Activated T-helper 1 cell treated with anti-CD3 and anti-CD28 coated beads, Interleukin-12 subunit alpha, Interleukin-12 subunit beta, Interleukin-2, Interleukin-4 antibody, amounts not matched to agents 30 ng/mL and 10 ng/mL and 1 ng/mL, durations not matched to agents 14 hours and 24 hours and 36 hours (primary cell): ENCODE results near the gene SYTL3. TPM values are rescaled to one million over a fixed set of nuclear protein-coding genes. Genes with fewer than 3 reads are reported as not detected.

Experiments
- DNase-seq: peaks from one replicate; pipeline ENCODE4 v3.0.0; 2021; ENCODE audit warnings: low spot score
- H3K27ac Mint-ChIP-seq: one replicate; pipeline ENCODE4 v1.8.0; 2021; ENCODE audit warnings: mild to moderate bottlenecking, mixed read lengths
- H3K27me3 Mint-ChIP-seq: one replicate; pipeline ENCODE4 v1.8.0; 2022; ENCODE audit warnings: mild to moderate bottlenecking, moderate library complexity, mixed read lengths; ENCODE audit not compliant: insufficient read depth
- H3K36me3 Mint-ChIP-seq: one replicate; pipeline ENCODE4 v1.8.0; 2021; ENCODE audit warnings: low read depth, mixed read lengths
- H3K4me1 Mint-ChIP-seq: one replicate; pipeline ENCODE4 v1.8.0; 2021; ENCODE audit warnings: low read depth, mixed read lengths
- H3K4me3 Mint-ChIP-seq: one replicate; pipeline ENCODE4 v1.8.0; 2021; ENCODE audit warnings: mild to moderate bottlenecking, moderate library complexity, mixed read lengths
- H3K9me3 Mint-ChIP-seq: one replicate; pipeline ENCODE4 v1.8.0; 2021; ENCODE audit warnings: mixed read lengths
- intact Hi-C: fragments of 100-400 bp; cut with micrococcal nuclease; formaldehyde crosslinking; loops from one replicate; pipeline ENCODE4 v1.15.1; 2024
- total RNA-seq: library from RNA; stranded (reverse); gene quantifications from 2 replicates; pipeline ENCODE4 v1.2.3, GENCODE V29; 2022

The SYTL3 gene
- total RNA-seq, 1 donor from 2014 or later = 123 TPM

DNA sequence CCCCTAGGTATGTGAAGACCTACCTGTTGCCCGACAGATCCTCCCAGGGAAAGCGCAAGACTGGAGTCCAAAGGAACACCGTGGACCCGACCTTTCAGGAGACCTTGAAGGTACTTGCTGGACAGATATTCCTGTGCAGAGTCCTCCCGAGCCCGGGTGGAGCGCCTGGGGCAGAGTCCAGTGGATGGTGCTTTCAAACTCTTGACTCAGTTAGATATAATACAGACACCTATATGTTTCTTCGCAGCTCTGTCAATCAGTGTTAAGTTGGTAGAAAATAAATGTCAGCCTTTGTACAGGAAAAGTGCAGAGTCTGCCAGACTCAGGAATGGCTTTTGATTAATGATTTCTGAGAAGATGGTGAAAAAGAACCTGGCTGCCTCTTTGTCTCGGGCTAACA, 102.1 kb downstream of the SYTL3 start:
- Mint-ChIP-seq H3K36me3 (peaks cover 34% of the 10 kb centered on the region), H3K27me3 (no peaks in the 10 kb centered on the region), H3K4me3 (no peak overlapping the region), H3K4me1 (no peaks in the 10 kb centered on the region), H3K27ac (no peak overlapping the region), H3K9me3 (no peaks in the 10 kb centered on the region)
- no peak for DNase-seq
- intact Hi-C loops = no loop called here

DNA sequence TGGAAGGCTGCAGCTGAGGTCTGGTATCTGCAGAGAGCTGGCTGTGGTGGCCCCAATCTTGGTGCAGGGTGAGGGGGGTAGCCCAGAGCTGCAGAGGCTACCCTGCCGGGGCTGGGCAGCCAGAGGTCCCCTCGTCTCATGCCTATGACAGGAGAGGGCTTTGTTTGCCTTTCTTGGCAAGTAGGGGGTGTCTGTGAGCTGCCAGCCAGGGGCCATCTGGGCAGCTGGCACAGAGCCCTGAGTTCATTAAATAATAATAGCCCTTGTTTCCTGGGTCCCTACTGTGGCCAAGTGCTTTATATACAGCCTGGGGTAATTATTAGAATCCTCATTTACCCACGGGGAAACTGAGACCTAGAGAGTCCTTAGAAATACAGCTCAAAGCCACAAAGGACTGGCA, 102.8 kb downstream of the SYTL3 start:
- H3K36me3 Mint-ChIP-seq = peaks cover 40% of the 10 kb centered on the region
- H3K27me3 Mint-ChIP-seq = no peaks in the 10 kb centered on the region
- intact Hi-C loops = no loop called here
- H3K4me3 Mint-ChIP-seq = no peak overlapping the region
- H3K27ac Mint-ChIP-seq = no peak overlapping the region
- no peak for DNase-seq
- H3K9me3 Mint-ChIP-seq = no peaks in the 10 kb centered on the region
- H3K4me1 Mint-ChIP-seq = no peaks in the 10 kb centered on the region

DNA sequence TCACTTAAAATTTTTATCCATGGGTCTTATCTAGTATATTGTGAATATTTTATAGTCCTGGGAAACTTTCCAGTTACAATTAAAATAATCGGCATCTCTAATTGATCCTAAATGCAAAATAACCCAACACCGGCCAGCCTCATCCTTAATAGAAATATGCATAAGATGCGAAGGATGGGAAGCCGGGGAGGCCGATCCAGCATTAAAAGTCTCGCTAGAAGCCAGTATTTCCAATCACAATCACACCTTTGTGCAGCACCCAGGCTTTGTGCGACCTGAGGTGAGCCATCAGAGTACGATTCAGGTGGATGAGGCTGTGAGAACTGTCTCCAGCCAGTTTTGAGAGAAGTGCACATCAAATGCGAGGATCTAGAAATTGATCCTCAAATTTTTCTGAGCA, 104.0 kb downstream of the SYTL3 start:
- no peaks in the 10 kb centered on the region for H3K9me3 Mint-ChIP-seq
- DNase-seq = no peak
- no peaks in the 10 kb centered on the region for H3K27me3 Mint-ChIP-seq
- H3K27ac Mint-ChIP-seq = no peak overlapping the region
- intact Hi-C loops = no loop called here
- H3K4me3 Mint-ChIP-seq = no peak overlapping the region
- no peaks in the 10 kb centered on the region for H3K4me1 Mint-ChIP-seq
- H3K36me3 Mint-ChIP-seq = peaks cover 34% of the 10 kb centered on the region

DNA sequence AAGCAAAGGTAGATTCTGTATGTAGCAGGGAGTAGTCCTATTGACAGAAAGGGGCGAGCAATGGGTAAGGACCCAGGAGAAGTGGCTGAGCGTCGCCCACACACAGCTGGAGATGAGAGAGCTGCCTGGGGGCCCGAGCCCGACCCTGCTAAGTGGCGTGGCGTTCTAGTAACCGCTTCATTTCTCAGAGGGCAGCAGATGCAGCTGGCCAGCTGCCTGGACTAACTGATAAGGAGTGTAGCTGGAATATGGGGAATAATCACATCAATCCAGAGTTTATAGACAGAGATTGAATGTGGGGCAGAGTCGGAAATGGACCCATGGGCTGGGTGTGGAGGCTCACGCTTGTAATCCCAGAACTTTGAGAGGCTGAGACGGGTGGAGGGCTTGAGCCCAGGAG, 104.9 kb downstream of the SYTL3 start:
- intact Hi-C loops = no loop called here
- Mint-ChIP-seq H3K27ac (no peak overlapping the region), H3K36me3 (peaks cover 34% of the 10 kb centered on the region), H3K9me3 (no peaks in the 10 kb centered on the region), H3K27me3 (no peaks in the 10 kb centered on the region), H3K4me3 (no peak overlapping the region), H3K4me1 (no peaks in the 10 kb centered on the region)
- DNase-seq = no peak

DNA sequence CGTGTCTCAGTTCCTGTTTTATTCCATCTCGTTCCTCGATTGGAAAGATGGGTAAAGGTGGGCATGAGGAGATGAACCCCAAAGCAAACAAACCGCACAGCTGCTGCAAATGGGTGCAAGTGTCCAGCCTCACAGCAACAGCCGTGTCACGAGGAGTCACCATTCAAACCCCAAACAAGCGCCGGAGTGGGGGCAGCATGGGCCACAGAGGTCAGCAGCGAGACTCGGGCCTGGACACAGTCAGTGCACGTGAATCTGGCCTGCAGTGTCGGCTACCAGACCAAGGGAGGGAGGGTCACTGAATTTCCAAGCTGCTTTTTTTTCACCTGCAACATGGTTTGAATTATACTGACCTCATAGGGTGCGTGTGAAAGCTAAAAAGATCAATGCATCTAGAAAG, 105.8 kb downstream of the SYTL3 start:
- Mint-ChIP-seq H3K9me3 (no peaks in the 10 kb centered on the region), H3K36me3 (peaks cover 30% of the 10 kb centered on the region), H3K4me3 (no peak overlapping the region), H3K27me3 (no peaks in the 10 kb centered on the region), H3K4me1 (no peaks in the 10 kb centered on the region), H3K27ac (no peak overlapping the region)
- intact Hi-C loops = no loop called here
- DNase-seq = no peak

DNA sequence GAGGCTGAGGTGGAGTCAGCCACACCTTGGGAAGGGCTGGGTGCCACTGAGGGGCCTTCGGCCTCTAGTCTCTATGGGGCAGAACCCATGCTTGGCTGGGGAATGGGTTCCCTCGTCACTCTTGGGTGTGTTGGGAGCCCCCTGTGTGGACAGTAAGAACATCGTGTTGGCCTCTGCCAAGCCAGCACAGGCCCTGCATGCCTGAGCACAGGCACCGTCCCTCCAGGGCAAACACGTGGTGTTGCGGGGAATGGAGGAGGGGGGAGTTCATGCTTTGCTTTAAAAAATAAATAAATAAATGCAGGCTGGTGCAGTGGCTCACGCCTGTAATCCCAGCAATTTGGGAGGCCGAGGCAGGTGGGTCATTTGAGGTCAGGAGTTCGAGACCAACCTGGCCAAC, 106.3 kb downstream of the SYTL3 start:
- H3K27ac Mint-ChIP-seq = no peak overlapping the region
- peaks cover 29% of the 10 kb centered on the region for H3K36me3 Mint-ChIP-seq
- H3K4me1 Mint-ChIP-seq = no peaks in the 10 kb centered on the region
- DNase-seq = no peak
- no peaks in the 10 kb centered on the region for H3K9me3 Mint-ChIP-seq
- H3K27me3 Mint-ChIP-seq = no peaks in the 10 kb centered on the region
- intact Hi-C loops = no loop called here
- no peak overlapping the region for H3K4me3 Mint-ChIP-seq

DNA sequence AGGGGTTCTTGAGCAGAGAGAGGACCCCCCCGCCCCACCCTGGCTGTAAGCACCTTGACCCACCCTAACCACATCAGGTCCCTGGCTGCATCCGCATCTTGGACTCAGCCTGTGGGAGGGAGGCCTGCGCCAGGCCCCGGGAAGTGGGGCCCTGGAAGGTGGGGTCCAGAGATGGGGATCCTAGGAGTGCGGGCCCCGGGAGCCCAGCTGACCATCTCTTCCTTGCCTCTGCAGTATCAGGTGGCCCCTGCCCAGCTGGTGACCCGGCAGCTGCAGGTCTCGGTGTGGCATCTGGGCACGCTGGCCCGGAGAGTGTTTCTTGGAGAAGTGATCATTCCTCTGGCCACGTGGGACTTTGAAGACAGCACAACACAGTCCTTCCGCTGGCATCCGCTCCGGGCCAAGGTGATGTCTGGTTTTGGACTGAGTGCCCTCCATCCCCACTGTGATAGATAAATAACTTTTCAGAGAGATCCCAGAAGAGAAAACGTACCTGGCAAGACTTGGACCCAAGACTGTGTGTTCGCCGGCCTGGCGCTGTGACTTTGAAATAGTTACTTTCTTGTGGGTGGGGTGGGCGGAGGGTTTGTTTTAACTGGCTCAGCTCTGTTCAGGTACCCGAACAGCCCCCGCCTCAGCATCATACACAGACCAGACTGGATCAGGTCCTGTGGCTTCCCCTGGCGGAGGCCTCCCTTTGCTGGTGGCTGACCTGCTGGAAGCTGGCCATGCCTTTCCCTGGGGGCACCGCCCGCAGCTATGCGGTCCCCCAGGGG, 107.3 kb downstream of the SYTL3 start:
- no peaks in the 10 kb centered on the region for H3K4me1 Mint-ChIP-seq
- DNase-seq = no peak
- H3K36me3 Mint-ChIP-seq = peaks cover 32% of the 10 kb centered on the region
- intact Hi-C loops = no loop called here
- H3K4me3 Mint-ChIP-seq = no peak overlapping the region
- H3K27me3 Mint-ChIP-seq = no peaks in the 10 kb centered on the region
- H3K27ac Mint-ChIP-seq = peak overlapping the region; percentile 73
- H3K9me3 Mint-ChIP-seq = no peaks in the 10 kb centered on the region

DNA sequence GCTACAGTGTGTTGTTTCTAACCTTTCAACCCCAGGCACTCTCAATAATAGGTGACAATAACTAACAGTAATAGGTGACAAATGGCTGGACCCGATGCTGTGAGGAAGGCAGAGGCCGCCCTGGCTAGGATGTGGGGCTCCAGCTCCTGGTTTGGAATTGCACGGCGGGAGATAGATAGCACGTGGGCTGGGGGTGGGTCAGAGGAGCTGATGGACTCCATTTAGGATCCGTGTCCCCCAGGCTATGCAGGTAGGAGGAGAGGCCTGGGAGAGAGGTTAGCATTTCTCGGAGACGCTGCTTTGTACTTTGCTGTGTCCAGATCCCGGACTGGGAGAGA, 107.9 kb downstream of the SYTL3 start:
- Mint-ChIP-seq H3K4me1 (no peaks in the 10 kb centered on the region), H3K36me3 (peaks cover 38% of the 10 kb centered on the region), H3K4me3 (no peak overlapping the region), H3K27ac (peak overlapping the region; percentile 73), H3K9me3 (no peaks in the 10 kb centered on the region), H3K27me3 (no peaks in the 10 kb centered on the region)
- DNase-seq = no peak
- intact Hi-C loops = no loop called here

DNA sequence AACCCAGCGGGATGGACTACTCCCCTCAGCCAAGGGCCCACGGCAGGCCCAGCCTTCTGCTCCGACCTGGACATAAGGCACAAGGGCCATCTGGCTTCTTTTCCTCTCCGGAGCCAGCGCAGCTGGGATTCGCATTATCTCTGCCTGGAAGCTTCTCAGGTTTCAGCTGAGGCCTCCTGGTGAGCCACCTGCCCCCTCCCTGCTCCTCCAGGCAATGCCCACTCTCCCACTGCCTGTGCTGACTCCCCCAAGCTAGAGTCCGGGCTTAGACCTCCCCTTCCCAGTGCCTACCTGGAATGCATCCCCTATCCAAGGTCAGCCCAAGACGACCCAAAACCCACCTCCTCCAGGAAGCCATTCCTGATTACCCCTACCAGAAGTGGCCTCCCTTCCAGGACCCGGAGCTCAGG, 108.6 kb downstream of the SYTL3 start:
- no peaks in the 10 kb centered on the region for H3K27me3 Mint-ChIP-seq
- peaks cover 41% of the 10 kb centered on the region for H3K36me3 Mint-ChIP-seq
- intact Hi-C loops = no loop called here
- H3K9me3 Mint-ChIP-seq = no peaks in the 10 kb centered on the region
- H3K4me3 Mint-ChIP-seq = no peak overlapping the region
- H3K4me1 Mint-ChIP-seq = no peaks in the 10 kb centered on the region
- no peak for DNase-seq
- H3K27ac Mint-ChIP-seq = no peak overlapping the region

DNA sequence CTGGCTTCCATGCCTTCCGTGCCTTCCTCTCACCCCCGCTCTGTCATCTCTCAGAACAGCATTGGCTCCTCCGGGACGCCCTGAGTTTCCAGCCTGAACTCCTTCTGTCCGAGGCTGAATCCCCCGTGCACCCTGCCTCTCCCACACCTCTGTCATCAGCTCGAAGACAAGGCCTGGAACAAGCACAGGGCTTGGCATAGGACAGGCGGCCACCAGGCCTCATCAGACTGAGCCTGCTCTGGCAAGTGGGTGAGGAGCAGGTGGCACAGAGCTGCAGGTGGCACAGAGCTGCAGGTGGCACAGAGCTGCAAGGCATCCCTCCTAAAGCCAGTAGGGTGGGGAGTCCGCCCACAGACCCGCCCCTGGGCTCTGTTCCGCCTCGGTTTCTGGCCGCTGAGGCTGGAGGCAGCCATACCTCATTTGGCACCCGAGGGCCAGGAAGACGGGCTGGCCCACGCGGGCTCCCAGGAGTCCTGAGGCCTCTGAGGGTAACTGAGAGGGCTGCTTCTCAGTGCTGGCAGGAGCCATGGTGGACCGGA, 109.2 kb downstream of the SYTL3 start:
- no peaks in the 10 kb centered on the region for H3K9me3 Mint-ChIP-seq
- H3K27ac Mint-ChIP-seq = peak overlapping the region; percentile 44

DNA sequence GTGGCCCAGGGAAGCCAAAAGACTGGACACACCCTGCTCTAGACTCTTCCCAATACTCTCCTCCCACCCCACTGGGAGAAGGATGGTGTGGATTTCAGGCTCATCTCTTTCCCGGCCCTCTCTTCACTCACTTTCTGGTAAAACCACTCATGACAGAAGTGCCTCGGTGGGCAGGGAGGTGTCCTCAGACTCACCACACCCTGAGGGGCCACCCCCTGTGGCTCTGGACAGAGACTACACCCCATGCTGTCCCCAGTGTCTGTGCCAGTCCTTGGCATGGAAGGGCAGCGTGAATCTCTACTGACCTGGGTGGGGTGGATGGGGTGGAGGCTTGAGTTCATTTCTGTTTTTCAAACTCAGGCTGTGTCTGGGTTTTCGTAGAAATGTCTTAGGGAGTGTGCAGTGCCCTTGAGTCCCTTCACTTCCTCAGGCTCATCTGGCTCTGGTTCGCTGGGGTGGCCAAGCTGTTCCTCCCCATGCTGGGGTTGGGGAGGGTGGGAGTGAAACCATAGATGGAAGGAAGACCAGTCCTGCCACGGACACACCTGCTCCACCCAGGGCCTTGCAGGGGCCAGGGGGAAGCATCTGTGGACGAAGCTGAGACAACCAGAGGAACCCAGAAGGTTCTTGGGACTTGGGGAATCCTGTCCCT, 110.2 kb downstream of the SYTL3 start:
- Mint-ChIP-seq H3K27me3 (no peaks in the 10 kb centered on the region), H3K4me3 (no peak overlapping the region), H3K9me3 (no peaks in the 10 kb centered on the region), H3K4me1 (no peaks in the 10 kb centered on the region), H3K36me3 (peaks cover 48% of the 10 kb centered on the region), H3K27ac (peak overlapping the region; percentile 47)
- intact Hi-C loops = no loop called here
- DNase-seq = no peak

More for the DNA sequence above, 109.2 kb downstream of the SYTL3 start:
- Mint-ChIP-seq H3K27me3 (no peaks in the 10 kb centered on the region), H3K4me3 (no peak overlapping the region), H3K4me1 (no peaks in the 10 kb centered on the region), H3K36me3 (peaks cover 45% of the 10 kb centered on the region)
- intact Hi-C loops = no loop called here
- no peak for DNase-seq

DNA sequence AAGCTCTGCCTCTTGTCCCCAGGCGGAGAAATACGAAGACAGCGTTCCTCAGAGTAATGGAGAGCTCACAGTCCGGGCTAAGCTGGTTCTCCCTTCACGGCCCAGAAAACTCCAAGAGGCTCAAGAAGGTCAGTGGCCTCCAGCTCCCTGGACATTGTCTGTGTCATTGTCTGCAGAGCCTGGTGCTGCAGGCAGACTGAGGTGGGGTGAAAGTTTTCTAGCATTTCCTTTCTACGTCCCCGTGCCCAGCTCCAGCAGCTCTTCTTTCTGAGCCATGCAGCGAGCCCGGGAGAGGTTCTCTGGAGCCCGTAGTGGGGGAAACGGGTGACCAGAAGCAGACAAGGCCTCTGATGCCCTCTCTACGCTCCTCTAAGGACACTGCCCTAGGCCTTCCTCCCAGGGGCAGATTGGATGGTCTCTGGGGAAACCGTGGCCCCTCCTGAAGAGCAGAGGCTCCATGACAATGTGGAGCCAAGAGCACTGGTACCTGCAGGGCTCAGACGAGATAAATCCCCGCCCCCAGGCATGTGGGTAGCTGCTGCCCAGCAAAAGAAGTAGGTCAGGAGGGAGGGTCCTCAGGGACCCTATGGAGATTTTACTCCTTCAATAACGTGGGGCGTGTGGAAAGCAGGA, 110.9 kb downstream of the SYTL3 start:
- no peak for DNase-seq
- Mint-ChIP-seq H3K9me3 (no peaks in the 10 kb centered on the region), H3K27ac (no peak overlapping the region), H3K27me3 (no peaks in the 10 kb centered on the region), H3K4me1 (no peaks in the 10 kb centered on the region), H3K4me3 (no peak overlapping the region), H3K36me3 (peaks cover 51% of the 10 kb centered on the region)
- intact Hi-C loops = no loop called here

DNA sequence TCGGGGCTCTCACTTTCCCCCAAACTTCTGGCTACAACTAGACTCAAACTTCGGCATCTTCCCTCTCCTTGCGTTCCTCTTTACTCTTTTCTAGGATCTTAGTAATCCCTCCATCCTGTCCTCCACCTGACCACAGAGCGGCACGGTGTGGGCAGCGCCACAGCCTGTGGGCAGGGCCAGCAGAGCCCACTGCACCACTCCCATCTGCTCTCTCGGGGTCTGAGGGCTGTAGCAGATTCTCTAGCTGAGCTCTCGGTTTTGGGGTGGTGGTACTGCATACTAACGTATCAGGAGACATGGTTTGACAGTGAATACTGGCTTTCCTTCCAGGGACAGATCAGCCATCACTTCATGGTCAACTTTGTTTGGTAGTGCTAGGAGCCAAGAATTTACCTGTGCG, 111.9 kb downstream of the SYTL3 start:
- Mint-ChIP-seq H3K27me3 (no peaks in the 10 kb centered on the region), H3K4me3 (no peak overlapping the region), H3K4me1 (no peaks in the 10 kb centered on the region), H3K9me3 (no peaks in the 10 kb centered on the region), H3K36me3 (peaks cover 54% of the 10 kb centered on the region), H3K27ac (peak overlapping the region; percentile 52)
- no peak for DNase-seq
- intact Hi-C loops = no loop called here
